ENCODE data around the gene STAMBPL1.
A peak's percentile ranks its signal among the peaks of the same experiment; 100 is the strongest.
"Not testable (repeated sequence)": the region's sequence is repeated elsewhere in the genome, so short reads cannot be mapped to it uniquely, and the experiment has no call there.

Gene STAMBPL1

GRCh38 chr10:88879534-88880281 lies at the start of gene STAMBPL1:
STAMBPL1 (plus strand) TSS chr10:88880245; CDS start chr10:88901709, 21,464 bp downstream.
- DNase-seq (ENCODE audit: low spot score), result peak; percentile 49

- DNase-seq (ENCODE audit: low spot score), result no peak
Measured at GRCh38 chr10:88830643-88831268, 49.3 kb upstream of the STAMBPL1 start.

GRCh38 chr10:88831709-88832108 lies 48.3 kb upstream of the STAMBPL1 start:
- DNase-seq (ENCODE audit: low spot score), result no peak

- no peak for DNase-seq (ENCODE audit: low spot score)
Measured at GRCh38 chr10:88832376-88832775, 47.7 kb upstream of the STAMBPL1 start.

GRCh38 chr10:88833156-88833555 lies 46.9 kb upstream of the STAMBPL1 start:
- no peak for DNase-seq (ENCODE audit: low spot score)

GRCh38 chr10:88833723-88834122 lies 46.3 kb upstream of the STAMBPL1 start:
- no peak for DNase-seq (ENCODE audit: low spot score)

GRCh38 chr10:88835096-88835909 lies 44.7 kb upstream of the STAMBPL1 start:
- peak; percentile 79 for DNase-seq (ENCODE audit: low spot score)

GRCh38 chr10:88835910-88836221 lies 44.2 kb upstream of the STAMBPL1 start:
- DNase-seq (ENCODE audit: low spot score), result no peak

GRCh38 chr10:88837632-88838031 lies 42.4 kb upstream of the STAMBPL1 start:
- not testable (repeated sequence) for DNase-seq (ENCODE audit: low spot score)

- DNase-seq (ENCODE audit: low spot score), result no peak
Measured at GRCh38 chr10:88838766-88839350, 41.2 kb upstream of the STAMBPL1 start.

GRCh38 chr10:88840104-88840503 lies 39.9 kb upstream of the STAMBPL1 start:
- no peak for DNase-seq (ENCODE audit: low spot score)

GRCh38 chr10:88840881-88841280 lies 39.2 kb upstream of the STAMBPL1 start:
- no peak for DNase-seq (ENCODE audit: low spot score)

GRCh38 chr10:88841316-88842111 lies 38.5 kb upstream of the STAMBPL1 start:
- DNase-seq (ENCODE audit: low spot score), result no peak

- DNase-seq (ENCODE audit: low spot score), result no peak
Measured at GRCh38 chr10:88843171-88843570, 36.9 kb upstream of the STAMBPL1 start.

- peak; percentile 21 for DNase-seq (ENCODE audit: low spot score)
Measured at GRCh38 chr10:88848499-88848898, 31.5 kb upstream of the STAMBPL1 start.

- peak; percentile 9 for DNase-seq (ENCODE audit: low spot score)
Measured at GRCh38 chr10:88849234-88849633, 30.8 kb upstream of the STAMBPL1 start.

GRCh38 chr10:88850712-88851111 lies 29.3 kb upstream of the STAMBPL1 start:
- no peak for DNase-seq (ENCODE audit: low spot score)

- peak; percentile 12 for DNase-seq (ENCODE audit: low spot score)
Measured at GRCh38 chr10:88851706-88852105, 28.3 kb upstream of the STAMBPL1 start, which contains the start of gene ANKRD22. ANKRD22 (minus strand) TSS chr10:88851844; CDS start chr10:88851607, 237 bp downstream.

GRCh38 chr10:88852327-88852726 lies 27.7 kb upstream of the STAMBPL1 start:
- DNase-seq (ENCODE audit: low spot score), result no peak

- no peak for DNase-seq (ENCODE audit: low spot score)
Measured at GRCh38 chr10:88853155-88853881, 26.7 kb upstream of the STAMBPL1 start.

- no peak for DNase-seq (ENCODE audit: low spot score)
Measured at GRCh38 chr10:88854684-88855083, 25.4 kb upstream of the STAMBPL1 start.

Measured in AG08396 (cell line).